Right lobe of liver (tissue), 4 donors: ENCODE data around the gene AQP12A.

Experiments used
- CTCF ChIP-seq, 4 donors: fragments of 200-600 bp in 3 of 4; fragments of 450-650 bp in 1 of 4; IDR thresholded peaks; one replicate each; pipeline versions ENCODE4 v1.5.1 to v1.8.0; 2016 to 2022; ENCODE audit warnings: antibody characterized with exemption in 4 of 4, mild to moderate bottlenecking in 2 of 4
- POLR2A ChIP-seq: fragments of 450-650 bp; IDR thresholded peaks from one replicate; pipeline ENCODE4 v1.6.1; 2017; ENCODE audit warnings: antibody characterized with exemption, mild to moderate bottlenecking
- donor health status: DM: no; HTN: no; CAD: no.
- donor health status: DM: no; HTN: no; CAD: no.
- donor health status: DM: no; HTN: yes; CAD: no.

GRCh38 chr2:240643093-240643810 lies 48.4 kb upstream of the AQP12A start:
- no peak for TF ChIP-seq POLR2A
- no peak for TF ChIP-seq CTCF (IDR thresholded peaks at IDR 0.05)
